ENCODE measurements around the gene SDHB. TPM values are rescaled to one million over a fixed set of nuclear protein-coding genes. Genes with fewer than 3 reads are reported as not detected.

SDHB gene
- polyA plus RNA-seq, 1 of the 3 experiments (the other 2 are of a cell fraction) = 128 TPM

DNA sequence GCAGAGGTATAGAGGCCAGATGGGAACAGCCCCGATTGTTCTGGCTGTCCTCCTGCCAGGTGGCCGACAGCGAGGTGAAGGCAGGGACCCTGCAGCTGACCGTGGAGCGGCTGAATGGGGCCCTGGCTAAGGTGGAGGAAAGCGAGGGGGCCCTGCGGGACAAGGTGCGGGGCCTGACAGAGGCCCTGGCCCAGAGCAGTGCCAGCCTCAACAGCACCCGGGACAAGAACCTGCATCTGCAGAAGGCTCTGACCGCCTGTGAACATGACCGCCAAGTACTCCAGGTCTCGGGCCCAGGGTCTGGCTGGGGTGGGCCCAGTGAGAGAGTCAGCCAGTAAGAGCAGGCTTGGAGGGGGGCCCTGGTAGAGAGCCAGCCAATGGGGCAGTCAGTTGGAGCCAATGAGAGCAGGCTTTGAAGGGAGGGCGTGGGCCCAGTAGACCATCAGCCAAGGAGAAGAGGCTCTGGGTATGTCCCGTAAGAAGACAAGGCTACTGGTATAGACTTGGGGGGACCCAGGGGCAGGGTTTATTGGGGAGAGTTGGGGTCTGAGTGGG, 84.7 kb downstream of the SDHB start:
- Histone ChIP-seq H3K9ac (no peak overlapping the region), H3K4me1 (ENCODE audit: control insufficient read depth in 1 of 2, insufficient read depth in 2 of 2, low read depth in 1 of 2, low read length in 1 of 2) (peaks cover 11 to 33% of the 10 kb centered on the region in 2 experiments; a peak in 2 of 4 replicates), H3K9me2 (no peaks in the 10 kb centered on the region), H3K27me3 (ENCODE audit: insufficient read depth) (no peaks in the 10 kb centered on the region), H3K27ac (ENCODE audit: low read depth in 2 of 2, low read length in 1 of 2) (peak overlapping the region in 1 of 2 experiments; percentile 5; a peak in 1 of 4 replicates), H3K4me2 (no peak overlapping the region), H2AFZ (ENCODE audit: low read depth) (no peak overlapping the region), H3K4me3 (ENCODE audit: low read depth in 2 of 2, low read length in 1 of 2) (no peak overlapping the region), H3K36me3 (replicated peaks in 1 of 2; ENCODE audit: control insufficient read depth in 1 of 2, insufficient read depth in 2 of 2, low read length in 1 of 2) (peaks cover 6 to 18% of the 10 kb centered on the region in 2 experiments), H3F3A (replicated peaks; ENCODE audit: insufficient read depth) (peaks cover 16% of the 10 kb centered on the region), H4K20me1 (ENCODE audit: insufficient read depth) (peaks cover 15% of the 10 kb centered on the region; the same call in 1 of the 2 replicates), H3K9me3 (no peaks in the 10 kb centered on the region), H3K79me2 (ENCODE audit: insufficient read depth) (no peaks in the 10 kb centered on the region)
- CTCF ChIA-PET = interaction anchor here (0.8 to 20.3 kb wide), 4 partner anchors 8 to 73 kb away, joined by 3 to 408 read pairs (median 12); partner anchors contain the start of gene SDHB
- POLR2A ChIA-PET = interaction anchor here (1.0 to 1.8 kb wide), 2 partner anchors 9 to 10 kb away, joined by 3 to 4 read pairs; no protein-coding TSS in a partner anchor
- TF ChIP-seq MEF2A (IDR thresholded peaks at IDR 0.05; ENCODE audit: borderline replicate concordance, low read depth) (no peak), YY1 (IDR thresholded peaks at IDR 0.05; ENCODE audit: low read depth) (no peak)
- TF ChIP-seq, protein P1, sequence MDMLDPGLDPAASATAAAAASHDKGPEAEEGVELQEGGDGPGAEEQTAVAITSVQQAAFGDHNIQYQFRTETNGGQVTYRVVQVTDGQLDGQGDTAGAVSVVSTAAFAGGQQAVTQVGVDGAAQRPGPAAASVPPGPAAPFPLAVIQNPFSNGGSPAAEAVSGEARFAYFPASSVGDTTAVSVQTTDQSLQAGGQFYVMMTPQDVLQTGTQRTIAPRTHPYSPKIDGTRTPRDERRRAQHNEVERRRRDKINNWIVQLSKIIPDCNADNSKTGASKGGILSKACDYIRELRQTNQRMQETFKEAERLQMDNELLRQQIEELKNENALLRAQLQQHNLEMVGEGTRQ (IDR thresholded peaks at IDR 0.05; ENCODE audit: borderline replicate concordance, low read depth, low read length) = no peak
- TF ChIP-seq, protein P2, sequence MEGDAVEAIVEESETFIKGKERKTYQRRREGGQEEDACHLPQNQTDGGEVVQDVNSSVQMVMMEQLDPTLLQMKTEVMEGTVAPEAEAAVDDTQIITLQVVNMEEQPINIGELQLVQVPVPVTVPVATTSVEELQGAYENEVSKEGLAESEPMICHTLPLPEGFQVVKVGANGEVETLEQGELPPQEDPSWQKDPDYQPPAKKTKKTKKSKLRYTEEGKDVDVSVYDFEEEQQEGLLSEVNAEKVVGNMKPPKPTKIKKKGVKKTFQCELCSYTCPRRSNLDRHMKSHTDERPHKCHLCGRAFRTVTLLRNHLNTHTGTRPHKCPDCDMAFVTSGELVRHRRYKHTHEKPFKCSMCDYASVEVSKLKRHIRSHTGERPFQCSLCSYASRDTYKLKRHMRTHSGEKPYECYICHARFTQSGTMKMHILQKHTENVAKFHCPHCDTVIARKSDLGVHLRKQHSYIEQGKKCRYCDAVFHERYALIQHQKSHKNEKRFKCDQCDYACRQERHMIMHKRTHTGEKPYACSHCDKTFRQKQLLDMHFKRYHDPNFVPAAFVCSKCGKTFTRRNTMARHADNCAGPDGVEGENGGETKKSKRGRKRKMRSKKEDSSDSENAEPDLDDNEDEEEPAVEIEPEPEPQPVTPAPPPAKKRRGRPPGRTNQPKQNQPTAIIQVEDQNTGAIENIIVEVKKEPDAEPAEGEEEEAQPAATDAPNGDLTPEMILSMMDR (IDR thresholded peaks at IDR 0.05) = no peak
- WGBS (ENCODE audit: low lambda C conversion rate) = 96% methylated on average over 9 of the region's 14 CpGs
- DNase-seq = no peak

Other genes with a start within 250 kb of the SDHB start
- gene RNU1-2, start 158.1 kb downstream of the SDHB start, polyA plus RNA-seq (2012; rRNA removed) = not detected in 2 replicates
- gene CROCC, start 132.1 kb downstream of the SDHB start, polyA plus RNA-seq (2012; rRNA removed) = 31.9 and 39.1 TPM in 2 replicates
- 132 and 189 TPM in 2 replicates for gene MFAP2, start 73.4 kb downstream of the SDHB start, polyA plus RNA-seq (2012; rRNA removed)
- gene ATP13A2, start 42.1 kb downstream of the SDHB start, polyA plus RNA-seq (2012; rRNA removed) = 15.9 and 29.3 TPM in 2 replicates
- gene PADI2, start 65.4 kb upstream of the SDHB start, polyA plus RNA-seq (2012; rRNA removed) = 0.52 and 0.58 TPM in 2 replicates
- 0.26 and 0.62 TPM in 2 replicates for gene PADI1, start 151.1 kb upstream of the SDHB start, polyA plus RNA-seq (2012; rRNA removed)
- 0.30 and 0.36 TPM in 2 replicates for gene PADI3, start 195.1 kb upstream of the SDHB start, polyA plus RNA-seq (2012; rRNA removed)